HL-60 (cell line): ENCODE data around the gene DDX49.

Experiments
- DNase-seq, 2 experiments: peaks; one replicate each; pipeline ENCODE4 v3.0.0-alpha.2; 2010 to 2020; ENCODE audit warnings: low read depth in 1 of 2, low spot score in 1 of 2
- H3K27ac ChIP-seq: fragments of 250-450 bp; sonication (Bioruptor Pico); replicated peaks from 2 replicates; pipeline ENCODE4 v1.5.1; 2020; ENCODE audit warnings: mild to moderate bottlenecking, moderate library complexity
- H3K27me3 ChIP-seq: fragments of 250-450 bp; sonication (Bioruptor Pico); 2 replicates; pipeline ENCODE4 v1.5.1; 2021; ENCODE audit warnings: mild to moderate bottlenecking, moderate library complexity; ENCODE audit not compliant: insufficient read depth, poor library complexity, severe bottlenecking
- H3K4me3 ChIP-seq: replicated peaks from 2 replicates; pipeline ENCODE4 v1.5.1; 2011; ENCODE audit warnings: mild to moderate bottlenecking, control low read depth, low read length; ENCODE audit not compliant: insufficient read depth
- CTCF ChIP-seq: IDR thresholded peaks from one replicate; pipeline ENCODE4 v1.5.1; 2011; ENCODE audit warnings: low read length, control low read depth, inconsistent platforms; ENCODE audit not compliant: insufficient read depth
- GABPA ChIP-seq: IDR thresholded peaks from 2 replicates; pipeline ENCODE4 v1.6.1; 2012; ENCODE audit warnings: low read depth
- POLR2AphosphoS5 ChIP-seq: IDR thresholded peaks from 2 replicates; pipeline ENCODE4 v1.6.1; 2012; ENCODE audit warnings: low read depth
- REST ChIP-seq: IDR thresholded peaks from 2 replicates; pipeline ENCODE4 v1.6.1; 2012; ENCODE audit warnings: low read depth; ENCODE audit not compliant: insufficient replicate concordance
- SPI1 ChIP-seq: IDR thresholded peaks from 2 replicates; pipeline ENCODE4 v1.6.1; 2012; ENCODE audit warnings: low read depth, mild to moderate bottlenecking, borderline replicate concordance

The DDX49 gene

GRCh38 chr19:18966307-18966706, 46.8 kb downstream of the DDX49 start:
- no peaks in the 10 kb centered on the region for H3K27me3 ChIP-seq
- H3K27ac ChIP-seq: peak overlapping the region; percentile 98
- DNase-seq: no peak
- TF ChIP-seq SPI1 (peak; percentile 61; the same call in 1 of the 2 replicates), CTCF (no peak)
- no peak overlapping the region for H3K4me3 ChIP-seq

- TF ChIP-seq SPI1 (peak; percentile 17; the same call in 1 of the 2 replicates), REST (peak; percentile 37), POLR2AphosphoS5 (peak; percentile 75), GABPA (no peak)
- peak; percentile 81 to 92 for DNase-seq
- Histone ChIP-seq H3K27ac (peak overlapping the region; percentile 98), H3K4me3 (no peak overlapping the region), H3K27me3 (no peaks in the 10 kb centered on the region)
Measured at GRCh38 chr19:18967358-18968146, 48.0 kb downstream of the DDX49 start.

GRCh38 chr19:18969931-18970659, 50.6 kb downstream of the DDX49 start:
- Histone ChIP-seq H3K27me3 (no peaks in the 10 kb centered on the region), H3K27ac (peak overlapping the region; percentile 98), H3K4me3 (no peak overlapping the region)
- no peak for TF ChIP-seq GABPA
- TF ChIP-seq SPI1: no peak
- TF ChIP-seq POLR2AphosphoS5: no peak
- TF ChIP-seq REST: no peak
- TF ChIP-seq CTCF: no peak
- no peak for DNase-seq

GRCh38 chr19:18972301-18972811, 52.8 kb downstream of the DDX49 start:
- H3K27ac ChIP-seq: peak overlapping the region; percentile 98

More at GRCh38 chr19:18972301-18972811, 52.8 kb downstream of the DDX49 start:
- DNase-seq: peak; percentile 56 to 82
- H3K4me3 ChIP-seq: no peak overlapping the region
- TF ChIP-seq REST (peak; percentile 48), SPI1 (no peak)
- no peaks in the 10 kb centered on the region for H3K27me3 ChIP-seq
